Measurements from ENCODE around the gene CACNA1E. TPM values are rescaled to one million over a fixed set of nuclear protein-coding genes. Genes with fewer than 3 reads are reported as not detected.

CACNA1E gene
- total RNA-seq, 2 experiments from 2014 or later: not detected

DNA sequence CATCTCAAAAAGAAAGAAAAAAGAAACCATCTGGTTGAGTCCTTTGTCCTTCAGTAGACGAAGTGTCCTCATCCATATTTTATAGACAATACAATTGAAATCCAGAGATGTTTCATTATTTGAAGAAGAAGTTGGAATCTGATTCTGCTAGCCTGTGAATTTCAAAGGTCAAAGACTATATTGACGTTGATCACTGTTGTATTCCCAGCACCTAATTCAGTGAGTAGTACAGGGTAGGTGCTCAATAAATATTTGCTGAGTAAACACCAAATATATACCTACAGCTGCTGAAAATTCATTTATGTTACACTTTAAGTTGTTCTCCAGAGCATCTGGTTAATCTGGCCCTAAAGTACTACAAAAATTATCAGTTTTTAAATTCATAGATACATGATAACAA is 135.2 kb downstream of the CACNA1E start:
- CTCF ChIA-PET: no interaction called here
- POLR2A ChIA-PET: no interaction called here

DNA sequence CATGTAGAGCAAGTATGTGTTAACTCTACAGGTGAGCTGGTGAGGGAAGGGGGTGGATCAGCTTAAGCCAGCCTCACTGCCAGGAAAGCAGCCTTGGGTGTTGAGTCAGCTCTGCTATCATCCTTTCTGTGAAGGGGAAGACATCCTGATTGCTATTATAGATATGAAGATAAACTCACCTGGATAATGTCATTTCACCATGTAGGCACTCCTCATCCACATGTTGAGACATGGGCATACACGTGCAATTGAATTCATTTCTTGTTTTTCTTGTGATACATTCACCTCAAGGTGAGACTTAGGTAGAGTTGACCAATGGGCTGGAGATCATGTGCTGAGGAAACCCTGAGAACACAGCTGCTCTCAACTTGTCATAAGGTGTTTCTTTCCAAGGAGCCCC is 136.9 kb downstream of the CACNA1E start:
- ChIA-PET CTCF (no interaction called here), POLR2A (no interaction called here)

DNA sequence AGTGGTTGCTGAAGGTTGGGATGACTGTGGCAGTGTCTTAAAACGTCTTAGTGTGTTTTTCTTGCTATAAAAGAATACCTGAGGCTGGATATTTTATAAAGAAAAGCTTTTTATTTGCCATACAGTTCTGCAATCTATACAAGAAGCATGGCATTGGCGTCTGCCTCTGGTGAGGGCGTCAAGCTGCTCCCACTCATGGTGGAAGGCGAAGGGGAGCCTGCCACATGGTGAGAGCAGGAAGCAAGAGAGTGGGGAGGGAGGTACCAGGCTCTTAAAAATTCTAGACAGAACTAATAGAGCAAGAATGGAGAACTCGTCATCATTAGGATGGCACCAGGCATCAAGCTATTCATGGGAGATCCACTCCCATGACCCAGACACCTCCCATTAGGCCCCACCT is 140.5 kb downstream of the CACNA1E start:
- CTCF ChIA-PET: no interaction called here
- POLR2A ChIA-PET: no interaction called here

DNA sequence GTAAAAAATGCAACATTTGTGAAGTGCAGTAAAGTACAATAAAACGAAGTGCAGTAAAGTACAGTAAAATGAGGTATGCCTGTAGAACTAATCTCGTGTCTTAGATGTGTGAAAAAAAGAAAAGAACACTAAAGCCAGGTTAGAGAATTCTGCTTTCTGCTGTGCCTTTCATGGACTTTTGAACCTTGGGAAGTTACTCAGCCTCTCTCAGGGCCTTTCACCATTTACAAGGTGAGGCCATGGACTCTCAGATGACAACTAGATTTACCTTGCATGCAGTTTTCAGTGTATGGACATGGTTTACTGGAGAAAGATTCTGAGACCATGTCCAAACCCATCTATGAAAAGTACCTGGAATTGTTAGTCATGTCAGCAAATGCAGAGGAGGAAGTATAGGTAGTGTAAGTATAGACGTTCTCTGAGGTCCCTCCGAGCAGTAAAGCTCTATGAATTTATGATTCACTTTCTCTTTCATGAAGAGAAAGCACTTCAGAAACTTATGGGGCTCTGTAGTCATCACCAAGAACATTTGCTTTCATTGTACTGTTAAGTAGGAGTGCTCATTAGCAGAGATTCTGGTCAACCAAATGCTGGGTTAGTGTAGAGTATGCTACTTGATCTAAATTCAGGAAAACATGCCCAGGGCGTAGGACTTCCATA is 143.1 kb downstream of the CACNA1E start:
- CTCF ChIA-PET: no interaction called here
- POLR2A ChIA-PET: no interaction called here

DNA sequence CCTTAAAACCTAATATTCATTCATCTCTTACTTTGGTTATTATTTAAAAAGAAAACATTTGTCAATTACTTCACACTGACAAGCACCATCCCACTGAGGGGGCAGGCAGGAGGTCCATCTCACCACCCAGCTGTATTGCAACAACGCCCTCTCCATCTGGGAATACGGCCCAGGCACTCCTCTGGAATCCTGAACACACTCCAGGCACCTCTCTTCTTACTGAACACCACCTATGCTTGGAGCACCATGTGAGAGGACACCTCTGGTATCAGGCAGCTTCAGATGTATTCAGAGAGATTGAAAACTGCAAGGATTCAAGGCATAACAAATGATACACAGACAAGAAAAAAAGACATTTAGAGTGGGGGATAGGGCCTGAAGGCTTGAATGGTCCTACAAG is 147.1 kb downstream of the CACNA1E start:
- CTCF ChIA-PET: no interaction called here
- POLR2A ChIA-PET: no interaction called here

DNA sequence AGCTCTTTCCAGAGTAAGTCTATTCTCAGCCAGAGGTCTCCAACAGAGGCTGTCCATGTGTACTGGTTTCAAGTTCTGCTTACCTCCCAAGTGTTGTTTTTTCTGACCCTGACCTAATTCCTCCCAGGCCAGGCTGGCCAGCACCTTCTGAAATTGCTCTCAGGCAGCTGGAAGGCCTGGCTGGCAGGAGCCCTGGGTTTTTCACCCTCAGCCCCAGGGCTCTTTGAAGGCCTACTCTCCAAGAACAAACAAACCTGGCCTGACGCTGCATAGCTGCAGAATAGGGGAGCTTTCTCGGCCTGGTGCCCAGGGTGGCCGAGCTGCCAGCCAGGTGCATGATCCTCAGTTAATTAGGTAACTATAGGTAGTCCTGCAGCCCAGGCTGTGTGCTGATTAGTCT is 147.5 kb downstream of the CACNA1E start:
- ChIA-PET POLR2A (no interaction called here), CTCF (no interaction called here)

GRCh38 chr1:181632492-181632891 is 149.2 kb downstream of the CACNA1E start:
- CTCF ChIA-PET: no interaction called here
- POLR2A ChIA-PET: no interaction called here

DNA sequence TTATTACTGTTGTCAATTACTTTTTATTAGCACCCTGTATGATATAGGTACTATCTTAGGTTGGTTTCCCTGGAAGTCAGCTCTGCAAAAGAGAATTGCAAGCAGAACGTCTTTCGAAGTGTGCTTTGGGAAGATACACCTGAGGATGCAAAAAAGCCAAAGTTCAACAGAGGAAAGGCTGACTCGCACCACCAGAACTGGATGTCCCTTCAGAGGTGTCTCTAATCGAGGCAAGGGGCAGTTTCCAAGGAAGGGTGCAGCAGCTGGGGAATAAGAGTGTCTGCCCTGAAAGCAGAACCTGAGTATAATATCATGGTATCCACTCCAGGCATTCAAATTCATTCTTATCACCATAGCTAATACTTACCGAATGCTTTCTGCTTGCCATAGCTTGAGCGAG is 149.6 kb downstream of the CACNA1E start:
- ChIA-PET POLR2A (no interaction called here), CTCF (no interaction called here)

DNA sequence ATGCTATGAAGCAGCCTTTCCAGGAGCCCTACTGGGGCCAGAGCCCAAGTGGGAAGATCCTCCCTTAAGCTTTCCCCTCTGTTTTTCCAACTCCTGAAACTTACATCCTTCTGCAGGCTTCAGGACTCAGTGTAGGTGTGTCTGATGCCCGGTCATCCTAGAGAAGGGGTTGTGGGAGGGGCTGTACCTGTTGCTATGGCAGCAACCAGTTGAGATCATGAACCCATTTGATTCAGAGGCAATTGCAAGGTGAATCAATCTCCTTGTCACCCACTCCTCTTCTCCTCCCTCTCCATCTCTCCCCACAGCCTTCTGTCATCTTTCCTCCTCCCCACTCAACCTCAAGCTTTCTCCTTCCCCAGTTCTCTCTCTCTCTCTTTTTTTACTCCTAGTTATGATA is 151.8 kb downstream of the CACNA1E start:
- ChIA-PET CTCF (no interaction called here), POLR2A (no interaction called here)

GRCh38 chr1:181637998-181638397 is 154.7 kb downstream of the CACNA1E start:
- POLR2A ChIA-PET: no interaction called here
- CTCF ChIA-PET: no interaction called here

GRCh38 chr1:181640956-181641355 is 157.6 kb downstream of the CACNA1E start:
- ChIA-PET POLR2A (no interaction called here), CTCF (interaction anchor here (0.6 kb wide), 1 partner anchor 1158 kb away, joined by 3 read pairs; no protein-coding TSS in a partner anchor)

- CTCF ChIA-PET: no interaction called here
Measured at GRCh38 chr1:181643631-181644030, 160.3 kb downstream of the CACNA1E start.

GRCh38 chr1:181645171-181645570 is 161.9 kb downstream of the CACNA1E start:
- ChIA-PET POLR2A (no interaction called here), CTCF (no interaction called here)

More at GRCh38 chr1:181643631-181644030, 160.3 kb downstream of the CACNA1E start:
- POLR2A ChIA-PET: no interaction called here

DNA sequence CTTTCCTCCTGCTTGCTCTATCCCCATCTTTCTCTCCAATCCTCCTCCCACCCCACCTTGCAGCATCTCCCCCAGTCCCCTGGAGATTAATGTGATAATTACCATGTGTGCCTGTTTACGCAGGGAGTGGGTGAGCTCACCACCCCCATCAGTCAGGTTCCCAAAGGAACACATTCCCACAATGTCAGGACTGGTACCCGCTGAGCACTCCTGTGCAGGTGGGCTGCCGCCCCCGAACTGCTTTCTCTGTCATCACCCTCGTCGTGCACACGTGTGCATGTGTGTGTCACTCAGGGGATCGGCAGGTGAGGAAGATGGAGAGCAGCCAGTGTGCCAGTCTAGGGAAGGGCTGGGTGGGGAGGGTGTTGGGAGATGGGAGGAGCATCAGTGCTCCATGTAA is 163.4 kb downstream of the CACNA1E start:
- ChIA-PET POLR2A (no interaction called here), CTCF (no interaction called here)

GRCh38 chr1:181647314-181648035 is 164.2 kb downstream of the CACNA1E start:
- CTCF ChIA-PET: no interaction called here
- POLR2A ChIA-PET: no interaction called here

- CTCF ChIA-PET: no interaction called here
- POLR2A ChIA-PET: no interaction called here
Measured at GRCh38 chr1:181651276-181651675, 168.0 kb downstream of the CACNA1E start.

- CTCF ChIA-PET: no interaction called here
Measured at GRCh38 chr1:181655756-181656155, 172.4 kb downstream of the CACNA1E start.

DNA sequence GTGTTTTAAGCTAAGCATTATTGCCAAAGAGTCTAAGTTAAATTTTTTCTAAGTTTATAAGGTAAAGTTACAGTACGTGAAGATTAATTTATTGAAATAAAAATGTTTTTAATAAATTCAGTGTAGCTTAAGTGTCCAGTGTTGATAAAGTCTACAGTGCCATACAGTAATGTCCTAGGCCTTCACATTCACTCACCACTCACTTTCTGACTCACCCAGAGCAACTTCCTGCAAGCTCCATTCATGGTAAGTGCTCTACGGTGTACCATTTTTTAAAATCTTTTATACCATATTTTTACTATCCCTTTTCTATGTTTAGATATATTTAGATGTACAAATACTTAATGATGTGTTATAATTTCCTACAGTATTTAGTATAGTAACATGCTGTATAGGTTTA is 173.2 kb downstream of the CACNA1E start:
- ChIA-PET POLR2A (no interaction called here), CTCF (no interaction called here)

More at GRCh38 chr1:181655756-181656155, 172.4 kb downstream of the CACNA1E start:
- POLR2A ChIA-PET: no interaction called here

- ChIA-PET POLR2A (no interaction called here), CTCF (no interaction called here)
Measured at GRCh38 chr1:181658581-181658980, 175.3 kb downstream of the CACNA1E start.

DNA sequence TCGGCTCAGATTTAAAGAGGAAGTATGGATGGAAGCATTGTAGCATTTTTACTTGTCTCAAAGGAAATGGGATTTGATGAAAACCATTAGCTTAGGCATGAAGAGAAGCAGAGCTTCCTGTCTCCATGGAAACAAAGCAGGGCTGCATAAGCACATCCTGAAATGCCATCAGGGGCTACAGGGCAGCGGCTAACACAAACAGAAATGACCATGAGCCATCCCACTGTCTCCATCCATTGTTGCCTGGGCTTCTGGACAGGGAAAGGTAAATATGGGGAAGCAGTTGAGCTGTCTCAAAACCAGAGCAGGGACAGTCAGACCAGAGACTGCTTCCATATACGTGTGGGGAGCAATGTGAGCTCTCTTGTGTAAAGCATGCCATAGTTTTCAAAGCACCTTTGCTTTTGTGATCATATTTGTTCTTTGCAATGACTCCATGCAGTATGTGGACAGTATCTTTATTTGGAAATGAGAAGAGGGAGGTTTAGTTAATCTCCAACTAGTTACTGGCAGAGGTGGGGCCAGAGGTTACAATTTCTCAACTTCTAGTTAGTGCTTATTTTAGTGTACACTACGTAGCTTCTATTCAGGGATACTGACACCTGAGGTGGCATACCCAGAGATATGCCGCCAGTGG is 176.1 kb downstream of the CACNA1E start:
- CTCF ChIA-PET: no interaction called here

DNA sequence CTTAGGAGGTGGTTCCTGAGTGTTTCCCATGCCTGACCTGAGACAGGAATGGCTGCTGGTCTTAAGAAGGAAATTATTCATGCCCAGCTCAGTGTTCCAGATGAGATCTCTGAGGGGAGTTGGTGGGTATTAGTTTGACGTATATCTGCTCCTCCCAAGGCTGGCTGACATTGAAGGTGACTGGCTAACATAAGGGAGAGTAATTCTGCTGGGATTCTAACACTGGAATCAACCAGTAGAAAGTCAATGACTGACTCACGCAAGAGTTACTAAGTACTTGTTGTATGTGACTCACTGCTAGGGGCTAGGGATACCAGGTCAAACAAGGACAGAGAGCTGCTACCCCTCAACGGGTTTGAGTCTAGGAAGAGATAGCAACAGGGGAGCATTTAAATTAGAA is 177.3 kb downstream of the CACNA1E start:
- ChIA-PET POLR2A (no interaction called here), CTCF (no interaction called here)

More for the DNA sequence above, 176.1 kb downstream of the CACNA1E start:
- POLR2A ChIA-PET: no interaction called here

DNA sequence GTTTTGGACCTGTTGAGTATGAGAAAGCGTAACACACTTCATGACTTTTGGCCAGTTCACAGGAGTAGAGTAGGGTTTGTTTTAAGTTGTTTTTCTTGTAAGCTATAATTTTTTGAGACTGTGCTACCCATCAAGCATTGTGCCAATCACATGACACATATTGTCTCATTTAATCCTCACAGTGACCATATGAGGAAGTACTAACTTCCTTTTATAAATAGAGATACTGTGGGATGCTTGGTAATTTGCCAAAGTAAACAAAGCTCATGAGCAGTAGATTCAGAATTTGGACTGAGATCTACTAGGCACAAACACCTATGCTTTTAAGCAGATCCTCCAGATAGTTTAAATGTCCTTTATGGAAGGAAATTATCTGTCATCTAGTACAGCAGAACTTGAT is 178.3 kb downstream of the CACNA1E start:
- ChIA-PET POLR2A (no interaction called here), CTCF (no interaction called here)
